Peyer's patch (tissue), 4 donors: Measurements from ENCODE around the gene MACROD2.

Experiments
- POLR2A ChIP-seq, 2 donors: fragments of 450-650 bp; IDR thresholded peaks; one replicate each; pipeline ENCODE4 v1.5.1; 2017; ENCODE audit warnings: antibody characterized with exemption in 2 of 2, mild to moderate bottlenecking in 2 of 2, moderate library complexity in 2 of 2
- TF ChIP-seq, protein P1 (sequence below), 6 experiments: fragments of 450-650 bp in 4 of 6; fragments of 200-600 bp in 2 of 6; sonication (generic) in 1 of 6; IDR thresholded peaks; one replicate each; pipeline ENCODE4 v1.5.1; 2017 to 2019; ENCODE audit warnings: antibody characterized with exemption in 6 of 6, mild to moderate bottlenecking in 3 of 6, moderate library complexity in 1 of 6

DNA sequence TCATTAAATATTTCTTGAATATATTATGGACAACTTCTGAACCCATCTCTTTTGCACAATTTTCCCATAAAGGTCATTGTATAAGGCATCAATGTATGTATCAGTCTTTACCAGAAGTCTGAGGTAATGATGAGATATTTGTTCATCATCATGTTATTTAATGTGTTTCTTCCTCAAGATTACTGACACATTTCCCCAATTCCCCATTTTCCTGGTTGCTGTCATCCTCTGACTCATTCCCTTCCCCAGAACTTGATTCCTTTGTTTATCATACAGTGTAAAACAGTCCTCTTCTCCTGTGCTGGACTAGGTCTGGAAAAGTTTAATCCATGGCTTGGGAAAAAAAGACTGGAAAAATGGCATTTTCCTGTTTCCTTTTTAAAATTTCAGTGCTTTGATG is 450.0 kb downstream of the MACROD2 start:
- TF ChIP-seq, protein P1, sequence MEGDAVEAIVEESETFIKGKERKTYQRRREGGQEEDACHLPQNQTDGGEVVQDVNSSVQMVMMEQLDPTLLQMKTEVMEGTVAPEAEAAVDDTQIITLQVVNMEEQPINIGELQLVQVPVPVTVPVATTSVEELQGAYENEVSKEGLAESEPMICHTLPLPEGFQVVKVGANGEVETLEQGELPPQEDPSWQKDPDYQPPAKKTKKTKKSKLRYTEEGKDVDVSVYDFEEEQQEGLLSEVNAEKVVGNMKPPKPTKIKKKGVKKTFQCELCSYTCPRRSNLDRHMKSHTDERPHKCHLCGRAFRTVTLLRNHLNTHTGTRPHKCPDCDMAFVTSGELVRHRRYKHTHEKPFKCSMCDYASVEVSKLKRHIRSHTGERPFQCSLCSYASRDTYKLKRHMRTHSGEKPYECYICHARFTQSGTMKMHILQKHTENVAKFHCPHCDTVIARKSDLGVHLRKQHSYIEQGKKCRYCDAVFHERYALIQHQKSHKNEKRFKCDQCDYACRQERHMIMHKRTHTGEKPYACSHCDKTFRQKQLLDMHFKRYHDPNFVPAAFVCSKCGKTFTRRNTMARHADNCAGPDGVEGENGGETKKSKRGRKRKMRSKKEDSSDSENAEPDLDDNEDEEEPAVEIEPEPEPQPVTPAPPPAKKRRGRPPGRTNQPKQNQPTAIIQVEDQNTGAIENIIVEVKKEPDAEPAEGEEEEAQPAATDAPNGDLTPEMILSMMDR (IDR thresholded peaks at IDR 0.05), result no peak
- TF ChIP-seq POLR2A (IDR thresholded peaks at IDR 0.05), result no peak
